B cell (primary cell): ENCODE results near the gene CYP4F2. TPM values are rescaled to one million over a fixed set of nuclear protein-coding genes. Genes with fewer than 3 reads are reported as not detected.

Experiments
- ATAC-seq: fragments of 200-7000 bp; cut with Tn5 transposase; one replicate; pipeline ENCODE4 v1.10.0; 2021; ENCODE audit warnings: low read depth, mild to moderate bottlenecking, moderate number of reproducible peaks, moderate library complexity
- CTCF ChIA-PET: fragments of 350-600 bp; sonication (Branson Sonifier 250); formaldehyde crosslinking; loops from one replicate; lab custom pipeline; 2021; ENCODE audit warnings: antibody characterized with exemption, inconsistent platforms; lab: Charles Lee
- POLR2A ChIA-PET: fragments of 350-600 bp; sonication (Branson Sonifier 250); formaldehyde crosslinking; loops from one replicate; lab custom pipeline; 2021; ENCODE audit warnings: antibody characterized with exemption; lab: Charles Lee
- DNase-seq: peaks from one replicate; pipeline ENCODE4 v3.0.0; 2013
- H2AFZ ChIP-seq: 2 replicates; pipeline ENCODE4 v1.6.1; 2012; ENCODE audit warnings: mild to moderate bottlenecking, low read depth, low read length; ENCODE audit not compliant: insufficient read depth, poor library complexity, severe bottlenecking
- H3K27ac ChIP-seq, 2 donors: 1 replicate in 1 of 2; 2 replicates in 1 of 2; pipeline ENCODE4 v1.5.1; 2012 to 2013; ENCODE audit warnings: low read length in 2 of 2, mild to moderate bottlenecking in 2 of 2, moderate library complexity in 1 of 2
- H3K27me3 ChIP-seq, 4 experiments: fragments of 200-600 bp in 1 of 4; sonication (generic) in 1 of 4; replicated peaks in 1 of 4; 1 replicate in 2 of 4; 2 replicates in 2 of 4; pipeline versions ENCODE4 v1.6.1 to v1.7.0; 2013 to 2016; ENCODE audit warnings: low read length in 3 of 4, mild to moderate bottlenecking in 2 of 4, mixed read lengths in 1 of 4, moderate library complexity in 1 of 4; ENCODE audit not compliant: insufficient read depth in 4 of 4, control insufficient read depth in 3 of 4; ENCODE audit errors: control extremely low read depth in 1 of 4
- H3K36me3 ChIP-seq, 2 experiments: replicated peaks in 1 of 2; 1 replicate in 1 of 2; 2 replicates in 1 of 2; pipeline versions ENCODE4 v1.6.1 to v1.7.1; 2013; ENCODE audit warnings: low read length in 1 of 2; ENCODE audit not compliant: insufficient read depth in 2 of 2, control insufficient read depth in 1 of 2; ENCODE audit errors: control extremely low read depth in 1 of 2, extremely low read depth in 1 of 2
- H3K4me1 ChIP-seq, 2 donors: fragments of 200-600 bp in 1 of 2; sonication (generic) in 1 of 2; 1 replicate in 1 of 2; 2 replicates in 1 of 2; pipeline versions ENCODE4 v1.5.1 to v1.6.1; 2013 to 2017; ENCODE audit warnings: low read length in 2 of 2; ENCODE audit not compliant: control insufficient read depth in 2 of 2, insufficient read depth in 2 of 2
- H3K4me2 ChIP-seq: replicated peaks from 2 replicates; pipeline ENCODE3; 2012; ENCODE audit warnings: mild to moderate bottlenecking, low read depth, low read length; ENCODE audit not compliant: poor library complexity, severe bottlenecking
- H3K4me3 ChIP-seq, 5 experiments: fragments of 200-600 bp in 1 of 5; sonication (generic) in 1 of 5; 1 replicate in 3 of 5; 2 replicates in 2 of 5; pipeline versions ENCODE4 v1.5.1 to v1.7.0; 2011 to 2016; ENCODE audit warnings: low read length in 4 of 5, mild to moderate bottlenecking in 4 of 5, low read depth in 2 of 5, control low read depth in 1 of 5, moderate library complexity in 1 of 5; ENCODE audit not compliant: insufficient read depth in 1 of 5; ENCODE audit errors: control extremely low read depth in 1 of 5, extremely low read depth in 1 of 5
- H3K79me2 ChIP-seq: fragments of 200-600 bp; sonication (generic); one replicate; pipeline ENCODE4 v1.6.0; 2016; ENCODE audit warnings: low read length; ENCODE audit not compliant: control insufficient read depth, insufficient read depth
- H3K9ac ChIP-seq: fragments of 200-600 bp; sonication (generic); 2 replicates; pipeline ENCODE4 v1.6.1; 2017; ENCODE audit warnings: mild to moderate bottlenecking, low read length, moderate library complexity
- H3K9me3 ChIP-seq, 3 donors: one replicate each; pipeline versions ENCODE4 v1.6.1 to v1.7.1; 2013; ENCODE audit warnings: low read length in 2 of 3; ENCODE audit not compliant: control insufficient read depth in 2 of 3, insufficient read depth in 1 of 3; ENCODE audit errors: control extremely low read depth in 1 of 3
- H4K20me1 ChIP-seq: 2 replicates; pipeline ENCODE4 v1.6.0; 2012; ENCODE audit warnings: mild to moderate bottlenecking, low read length; ENCODE audit not compliant: insufficient read depth, control insufficient read depth, poor library complexity, severe bottlenecking
- H3K27ac Mint-ChIP-seq: one replicate; pipeline ENCODE4 v1.8.0; 2021; ENCODE audit warnings: mixed read lengths
- H3K27me3 Mint-ChIP-seq: one replicate; pipeline ENCODE4 v1.8.0; 2021; ENCODE audit warnings: mixed read lengths
- H3K4me1 Mint-ChIP-seq: one replicate; pipeline ENCODE4 v1.8.0; 2021; ENCODE audit warnings: mixed read lengths
- H3K4me3 Mint-ChIP-seq: one replicate; pipeline ENCODE4 v1.8.0; 2021; ENCODE audit warnings: mixed read lengths
- H3K9me3 Mint-ChIP-seq: one replicate; pipeline ENCODE4 v1.8.0; 2022; ENCODE audit warnings: mixed read lengths; ENCODE audit not compliant: insufficient read depth
- EZH2 ChIP-seq: IDR thresholded peaks from 2 replicates; pipeline ENCODE4 v1.6.1; 2012; ENCODE audit warnings: borderline replicate concordance, low read depth, mild to moderate bottlenecking, moderate library complexity, low read length; ENCODE audit not compliant: insufficient read depth, poor library complexity, severe bottlenecking
- WGBS: methylation state at CpG from one replicate; pipeline ENCODE4 v1.1.5; 2013; ENCODE audit warnings: missing lambda C conversion rate; ENCODE audit not compliant: insufficient coverage; 5-methylcytosine and 5-hydroxymethylcytosine counted together
- intact Hi-C: fragments of 100-400 bp; cut with micrococcal nuclease; formaldehyde crosslinking; loops from one replicate; pipeline ENCODE4 v1.10.0; 2022
- polyA plus RNA-seq: library from polyadenylated mRNA; depleted of rRNA; stranded (reverse); fragments of >200 nt; gene quantifications from 2 replicates; pipeline ENCODE4 v1.2.3, GENCODE V29; 2012
- total RNA-seq, 2 donors: library from RNA; stranded (reverse); fragments of 120-200 nt in 1 of 2; gene quantifications; 1 replicate in 1 of 2; 2 replicates in 1 of 2; pipeline versions ENCODE4 v1.2.3 to v1.2.4, GENCODE V29; 2013 to 2022
- TF ChIP-seq, protein P1 (sequence below): fragments of 200-600 bp; IDR thresholded peaks from one replicate; pipeline ENCODE4 v1.8.0; 2022; ENCODE audit warnings: antibody characterized with exemption, mild to moderate bottlenecking

Gene CYP4F2
- total and polyA plus RNA-seq, 2 donors (not counting 1 experiment from before 2014, with no cell fraction given): not detected

- CTCF ChIA-PET: no interaction called here
- no peak for TF ChIP-seq EZH2
- TF ChIP-seq, protein P1, sequence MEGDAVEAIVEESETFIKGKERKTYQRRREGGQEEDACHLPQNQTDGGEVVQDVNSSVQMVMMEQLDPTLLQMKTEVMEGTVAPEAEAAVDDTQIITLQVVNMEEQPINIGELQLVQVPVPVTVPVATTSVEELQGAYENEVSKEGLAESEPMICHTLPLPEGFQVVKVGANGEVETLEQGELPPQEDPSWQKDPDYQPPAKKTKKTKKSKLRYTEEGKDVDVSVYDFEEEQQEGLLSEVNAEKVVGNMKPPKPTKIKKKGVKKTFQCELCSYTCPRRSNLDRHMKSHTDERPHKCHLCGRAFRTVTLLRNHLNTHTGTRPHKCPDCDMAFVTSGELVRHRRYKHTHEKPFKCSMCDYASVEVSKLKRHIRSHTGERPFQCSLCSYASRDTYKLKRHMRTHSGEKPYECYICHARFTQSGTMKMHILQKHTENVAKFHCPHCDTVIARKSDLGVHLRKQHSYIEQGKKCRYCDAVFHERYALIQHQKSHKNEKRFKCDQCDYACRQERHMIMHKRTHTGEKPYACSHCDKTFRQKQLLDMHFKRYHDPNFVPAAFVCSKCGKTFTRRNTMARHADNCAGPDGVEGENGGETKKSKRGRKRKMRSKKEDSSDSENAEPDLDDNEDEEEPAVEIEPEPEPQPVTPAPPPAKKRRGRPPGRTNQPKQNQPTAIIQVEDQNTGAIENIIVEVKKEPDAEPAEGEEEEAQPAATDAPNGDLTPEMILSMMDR: no peak
- Histone ChIP-seq H2AFZ (no peak overlapping the region), H3K4me1 (no peaks in the 10 kb centered on the region), H3K4me3 (no peak overlapping the region), H3K4me2 (no peak overlapping the region), H3K27me3 (peaks cover 0 to 15% (median 1%) of the 10 kb centered on the region in 4 experiments), H3K27ac (no peak overlapping the region), H3K9me3 (peaks cover 0 to 3% (median 0%) of the 10 kb centered on the region in 3 donors), H4K20me1 (no peaks in the 10 kb centered on the region), H3K9ac (no peak overlapping the region), H3K79me2 (no peaks in the 10 kb centered on the region), H3K36me3 (no peaks in the 10 kb centered on the region)
- DNase-seq: no peak
- no peaks in the 10 kb centered on the region for H3K9me3 Mint-ChIP-seq
- POLR2A ChIA-PET: no interaction called here
- ATAC-seq: no peak
- WGBS: 74% methylated on average over 5 of the region's 7 CpGs
- no peak overlapping the region for H3K27ac Mint-ChIP-seq
- H3K4me1 Mint-ChIP-seq: no peaks in the 10 kb centered on the region
- intact Hi-C loops: no loop called here
- H3K27me3 Mint-ChIP-seq: peaks cover 22% of the 10 kb centered on the region
- no peak overlapping the region for H3K4me3 Mint-ChIP-seq
These were observed 4.4 kb downstream of the CYP4F2 start for GRCh38 chr19:15893477-15893876.

- Histone ChIP-seq H3K9ac (no peak overlapping the region), H4K20me1 (no peaks in the 10 kb centered on the region), H3K9me3 (no peaks in the 10 kb centered on the region), H3K27me3 (peaks cover 0 to 7% (median 0%) of the 10 kb centered on the region in 4 experiments), H3K27ac (no peak overlapping the region), H3K36me3 (no peaks in the 10 kb centered on the region), H3K4me3 (no peak overlapping the region), H2AFZ (no peak overlapping the region), H3K4me2 (no peak overlapping the region), H3K4me1 (no peaks in the 10 kb centered on the region), H3K79me2 (no peaks in the 10 kb centered on the region)
- WGBS: no CpG with 5 or more reads among the region's 6 CpGs
- intact Hi-C loops: no loop called here
- ATAC-seq: no peak
- no peak for DNase-seq
- H3K27ac Mint-ChIP-seq: no peak overlapping the region
- CTCF ChIA-PET: no interaction called here
- no peak for TF ChIP-seq EZH2
- TF ChIP-seq, protein P1: no peak
- no peaks in the 10 kb centered on the region for H3K9me3 Mint-ChIP-seq
- no peak overlapping the region for H3K4me3 Mint-ChIP-seq
- POLR2A ChIA-PET: no interaction called here
- H3K4me1 Mint-ChIP-seq: no peaks in the 10 kb centered on the region
- H3K27me3 Mint-ChIP-seq: peaks cover 13% of the 10 kb centered on the region
These were observed 5.9 kb downstream of the CYP4F2 start for GRCh38 chr19:15892012-15892411.
